ELR (cell line): ENCODE results near the gene PSMC5.
A peak's percentile ranks its signal among the peaks of the same experiment; 100 is the strongest.
"Not testable (repeated sequence)": the region's sequence is repeated elsewhere in the genome, so short reads cannot be mapped to it uniquely, and the experiment has no call there.

ENCODE experiments used
- DNase-seq: peaks from one replicate; pipeline ENCODE4 v3.0.0-alpha.2; 2015; ENCODE audit warnings: low read depth

The PSMC5 gene

DNA sequence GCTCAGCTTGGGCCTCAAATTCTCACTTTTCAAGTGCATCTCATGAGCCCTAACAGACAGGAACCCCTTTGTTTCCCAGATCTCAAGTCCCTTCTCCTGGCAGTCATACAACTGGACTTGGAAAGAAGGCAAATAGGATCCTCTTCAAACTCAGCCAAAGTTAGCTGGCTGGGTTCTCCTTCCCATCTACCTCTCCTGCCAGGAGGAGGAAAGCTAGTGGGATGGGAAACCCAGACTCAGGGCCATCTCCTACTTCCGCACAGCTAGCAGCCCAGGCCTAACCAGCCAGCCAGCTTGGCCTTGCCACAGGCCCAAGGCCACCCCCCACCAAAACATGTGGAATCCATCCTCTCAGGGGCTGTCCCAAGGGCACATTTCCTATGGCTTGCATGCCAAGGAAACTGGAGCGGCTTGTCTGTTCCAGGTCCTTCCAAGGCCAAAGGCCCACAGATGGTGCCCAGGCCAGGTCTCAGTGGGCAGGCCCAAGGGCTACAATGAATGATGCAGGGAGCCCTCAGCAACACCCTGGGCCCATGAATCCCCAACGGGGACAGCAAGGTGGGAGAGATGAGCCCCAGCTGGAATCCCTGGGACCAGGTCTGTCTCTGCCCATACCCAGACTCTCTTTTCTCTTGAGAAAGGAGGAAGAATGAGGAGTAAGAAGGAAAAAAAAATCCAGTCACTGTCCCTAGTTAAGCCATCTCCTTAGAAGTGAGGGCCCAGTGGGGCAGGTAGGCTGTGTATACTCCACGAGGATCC lies 13.5 kb downstream of the PSMC5 start:
- no peak for DNase-seq

DNA sequence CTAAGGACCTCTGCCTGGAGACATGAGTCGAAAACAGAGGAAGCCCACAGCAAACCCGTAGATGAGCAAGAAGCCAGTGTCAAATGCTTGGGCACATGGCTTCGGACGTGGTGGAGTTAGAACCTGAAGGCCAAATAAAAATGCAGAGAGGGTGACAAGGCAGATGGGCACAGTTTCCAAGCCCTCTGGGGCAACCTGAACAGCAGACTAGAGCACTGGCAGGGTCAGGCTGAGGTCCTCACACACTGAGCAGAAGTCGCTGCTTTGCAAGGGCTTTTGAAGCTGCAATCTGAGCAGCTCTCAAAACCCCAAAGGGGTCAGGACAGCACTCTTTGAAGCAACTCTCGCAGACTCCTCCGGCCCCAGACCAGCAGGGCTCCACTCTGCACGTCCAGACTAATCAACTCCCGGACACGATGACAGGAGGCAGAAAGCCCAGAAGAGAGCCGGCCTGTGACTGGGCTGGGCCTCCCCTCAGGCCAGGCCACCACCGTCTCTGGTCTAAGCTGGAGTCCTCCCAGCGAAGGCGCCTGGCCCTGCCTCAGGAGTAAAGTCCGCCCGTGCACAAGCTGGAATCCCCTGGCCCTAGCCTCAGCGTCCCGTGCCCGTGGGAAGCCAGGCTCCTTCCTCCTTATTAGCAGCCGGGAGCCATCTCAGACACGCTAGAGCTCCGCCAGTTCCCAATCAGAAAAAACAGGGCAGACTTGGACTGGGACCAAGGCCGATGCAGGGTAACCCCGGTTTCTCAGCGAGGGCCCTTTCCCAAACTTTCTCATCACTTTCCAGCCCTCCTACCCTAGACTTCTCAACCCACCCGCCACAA lies 14.3 kb downstream of the PSMC5 start:
- DNase-seq = peak; percentile 61

DNA sequence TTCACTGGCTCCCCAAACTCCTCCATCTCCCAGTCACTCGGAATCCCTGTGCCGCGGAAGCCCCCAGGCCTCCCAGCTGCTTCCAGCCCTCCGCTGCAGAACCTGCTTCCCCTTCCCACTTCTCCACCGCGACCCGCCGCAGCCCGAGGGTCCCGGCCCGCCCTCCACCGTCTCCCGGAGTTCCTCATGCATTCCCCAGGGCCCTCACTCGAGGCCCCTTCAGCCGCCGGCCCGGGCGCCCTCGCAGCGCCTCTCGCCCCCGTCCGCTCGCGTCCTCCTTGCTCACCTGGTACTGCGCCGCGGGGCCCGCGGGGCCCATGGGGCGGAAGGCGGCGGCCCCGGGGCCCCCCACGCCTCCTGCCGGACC lies 14.9 kb downstream of the PSMC5 start:
- DNase-seq = no peak

DNA sequence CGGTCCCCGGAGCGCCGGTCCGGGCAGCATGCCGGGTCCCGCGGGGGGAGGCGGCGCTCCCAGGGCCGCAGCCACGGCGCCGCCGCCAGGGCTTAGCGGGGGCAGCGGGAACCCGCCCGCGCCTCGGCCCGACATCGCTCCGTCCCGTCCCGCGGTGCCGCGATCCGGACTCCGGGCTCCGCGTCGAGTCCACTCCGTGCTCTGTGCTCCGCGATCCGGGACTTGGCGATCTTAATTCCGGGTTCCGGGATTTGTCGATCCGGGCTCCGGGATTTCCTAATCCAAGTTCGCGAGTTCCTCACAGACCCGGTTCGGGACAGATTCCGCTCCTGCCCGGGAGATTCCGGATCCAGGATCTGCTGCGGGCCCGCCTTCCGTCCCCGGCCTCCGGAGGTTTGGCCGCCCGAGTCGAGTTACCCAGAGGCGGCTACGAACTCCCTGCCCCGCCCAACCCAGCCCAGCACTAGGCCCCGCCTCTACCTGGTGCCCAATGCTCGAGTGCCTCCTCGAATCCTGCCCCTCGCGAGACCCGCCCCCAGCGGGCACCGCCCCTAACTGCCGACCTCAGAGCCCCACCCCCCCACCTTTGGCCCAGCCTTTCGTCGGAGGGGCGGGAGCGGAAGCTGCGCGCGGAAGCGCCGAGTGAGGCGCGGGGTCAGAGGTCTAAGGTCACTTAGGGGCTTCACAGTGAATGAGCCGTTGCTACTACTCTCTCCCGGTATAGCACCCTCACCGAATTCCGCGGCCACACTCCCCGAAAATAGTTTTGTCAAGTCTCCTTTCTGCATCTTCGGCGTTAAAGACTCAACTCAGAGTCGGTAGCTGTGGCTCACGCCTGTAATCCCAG lies 15.5 kb downstream of the PSMC5 start, which contains the start of gene SMARCD2:
Gene SMARCD2 (minus strand): TSS at position 146 of the 847 bp plus-strand sequence. CDS start 11 bp downstream, at position 135.
- DNase-seq = peak; percentile 100

DNA sequence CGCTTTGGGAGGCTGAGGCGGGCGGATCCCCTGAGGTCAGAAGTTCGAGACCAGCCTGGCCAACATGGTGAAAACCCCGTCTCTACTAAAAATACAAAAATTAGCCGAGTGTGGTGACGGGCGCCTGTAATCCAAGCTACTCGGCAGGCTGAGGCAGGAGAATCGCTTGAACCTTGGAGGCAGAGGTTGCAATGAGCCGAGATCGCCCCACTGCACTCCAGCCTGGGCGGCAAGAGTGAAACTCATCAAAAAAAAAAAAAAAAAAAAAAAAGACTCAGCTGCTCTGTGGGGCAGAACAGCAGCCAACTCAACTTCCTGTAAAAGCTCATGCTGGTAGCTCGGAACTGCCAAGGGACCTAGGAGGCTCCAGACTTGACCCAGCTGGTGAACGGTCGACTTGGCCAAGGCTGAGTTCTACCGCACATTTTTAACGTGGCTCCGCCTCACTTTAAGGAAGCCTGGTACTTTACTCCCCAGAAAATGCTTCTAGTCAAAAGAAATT lies 16.2 kb downstream of the PSMC5 start:
- DNase-seq = peak; percentile 66

DNA sequence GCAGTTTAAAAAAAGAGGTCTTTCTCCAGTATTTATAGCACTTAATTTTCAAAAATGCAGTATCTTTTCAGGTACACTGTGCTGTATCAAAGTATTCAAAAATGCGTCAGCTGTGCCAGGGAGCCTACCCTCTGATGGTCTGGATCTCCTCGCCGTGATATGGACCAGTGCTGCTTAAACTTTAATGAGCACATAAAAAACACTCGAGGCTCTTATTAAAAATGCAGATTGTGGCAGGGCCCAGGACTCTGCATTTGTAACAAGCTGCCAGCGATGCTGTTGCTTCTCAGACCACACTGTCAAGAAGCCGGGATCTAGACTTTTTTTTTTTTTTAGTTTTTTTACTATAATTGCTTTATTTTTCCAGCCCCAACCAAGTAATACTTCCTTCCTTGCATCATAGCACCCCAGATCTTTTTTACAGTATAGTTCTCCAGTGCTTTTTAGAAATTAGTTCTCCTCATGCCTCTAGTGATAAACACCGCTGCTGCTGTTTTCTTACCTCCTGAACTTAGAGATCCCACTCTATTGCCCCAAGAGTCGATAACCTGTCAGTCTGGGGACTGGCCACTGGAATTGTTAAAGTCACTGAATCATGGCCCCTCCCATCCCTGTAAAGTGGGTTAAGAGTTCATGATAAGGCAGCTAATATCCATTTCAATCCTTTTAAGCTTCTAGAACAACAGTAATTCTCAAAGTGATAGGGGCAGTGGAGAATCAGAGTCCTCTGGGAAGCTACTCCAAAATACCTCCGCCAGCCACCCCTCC lies 16.9 kb downstream of the PSMC5 start:
- no peak for DNase-seq

DNA sequence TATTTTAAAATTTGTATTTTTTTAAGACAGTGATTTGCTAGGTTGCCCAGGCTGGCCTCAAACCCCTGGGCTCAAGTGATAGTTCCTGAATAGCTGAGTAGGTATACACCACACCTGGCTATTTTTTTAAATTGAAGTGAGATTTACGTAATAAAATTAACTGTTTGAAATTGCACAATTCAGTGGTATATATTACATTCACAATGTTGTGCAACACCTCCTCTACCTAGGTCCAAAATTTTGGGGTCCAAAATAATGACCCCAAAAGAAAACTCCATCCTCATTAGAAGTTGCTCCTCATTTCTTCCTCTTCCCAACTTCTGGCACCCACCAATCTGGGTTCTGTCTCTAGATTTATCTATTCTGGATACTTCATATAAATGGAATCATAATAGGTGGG lies 18.3 kb downstream of the PSMC5 start:
- no peak for DNase-seq

DNA sequence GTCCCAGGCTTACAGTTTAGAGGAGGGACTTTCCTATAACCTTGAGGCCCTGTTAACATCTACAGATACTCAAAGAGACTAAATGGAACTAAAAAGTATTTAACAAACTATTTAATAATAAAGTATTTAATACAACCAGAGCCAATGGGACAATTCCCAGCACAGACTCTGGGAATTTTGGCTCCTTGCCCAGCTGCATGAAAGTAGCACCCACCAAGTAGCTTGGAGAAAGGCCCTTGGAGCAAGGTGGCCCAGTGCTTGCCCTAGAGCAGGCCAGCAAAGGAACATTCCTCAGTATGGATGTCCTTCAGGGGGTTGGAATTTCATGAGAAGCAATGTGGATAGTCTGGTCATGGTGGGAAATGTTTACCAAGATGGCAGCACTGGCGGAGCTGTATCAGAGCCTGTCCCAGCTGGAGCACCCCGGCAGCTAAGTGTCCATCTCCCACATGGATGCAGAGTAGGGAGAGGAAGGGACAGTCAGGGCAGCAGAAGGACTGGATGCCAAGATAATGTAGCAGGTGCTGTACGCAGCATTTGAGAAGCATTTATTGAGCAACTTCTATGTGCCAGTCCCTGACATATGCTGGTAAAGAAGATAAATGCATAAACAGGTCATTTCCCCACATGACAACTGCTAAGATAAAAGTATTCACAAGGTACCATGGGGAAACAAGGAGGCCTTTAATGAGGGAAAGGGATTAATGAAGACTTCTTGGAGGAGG lies 20.5 kb downstream of the PSMC5 start:
- no peak for DNase-seq

DNA sequence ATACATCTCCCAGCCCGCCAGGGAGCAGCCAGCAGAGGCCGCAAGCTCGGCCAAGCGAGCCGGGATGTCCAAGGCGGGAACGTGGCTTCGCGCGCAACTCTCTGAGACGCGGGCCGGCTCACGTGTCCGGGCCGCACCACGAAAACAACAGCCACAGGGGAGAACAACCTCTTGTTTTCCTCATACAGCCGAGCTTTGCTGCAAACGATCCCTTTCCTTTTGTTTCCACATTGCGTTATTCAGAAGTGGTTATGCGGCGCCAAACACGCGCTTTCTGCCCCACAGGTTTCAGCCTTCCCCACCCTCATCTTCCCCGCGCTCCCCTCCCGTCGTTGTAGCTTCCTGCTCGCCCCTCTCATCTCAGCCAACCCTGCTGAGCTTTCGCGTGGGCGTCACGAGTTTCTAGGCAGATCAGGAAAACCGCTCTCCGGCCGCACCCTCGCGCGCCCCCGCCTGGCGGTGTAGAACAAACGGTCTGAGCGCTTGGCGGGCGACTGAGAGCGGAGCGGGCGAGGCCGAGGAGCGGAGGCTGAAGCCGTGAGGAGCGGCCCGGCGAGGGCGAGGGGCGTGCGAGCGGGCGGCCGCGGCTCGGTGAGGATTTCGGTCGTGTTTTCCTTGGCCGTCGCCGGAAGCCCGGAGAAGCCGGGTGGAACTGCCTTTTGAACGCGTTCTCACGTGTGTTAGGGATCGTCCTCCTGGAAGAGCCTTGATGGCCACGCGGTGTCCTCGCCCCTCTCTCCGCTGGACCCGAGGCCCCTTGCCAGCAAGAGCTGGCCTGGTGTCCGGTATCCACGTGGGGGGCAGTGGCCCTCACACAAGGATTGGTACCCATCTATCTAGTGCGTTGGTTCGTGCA lies 21.8 kb downstream of the PSMC5 start:
- peak; percentile 80 for DNase-seq

DNA sequence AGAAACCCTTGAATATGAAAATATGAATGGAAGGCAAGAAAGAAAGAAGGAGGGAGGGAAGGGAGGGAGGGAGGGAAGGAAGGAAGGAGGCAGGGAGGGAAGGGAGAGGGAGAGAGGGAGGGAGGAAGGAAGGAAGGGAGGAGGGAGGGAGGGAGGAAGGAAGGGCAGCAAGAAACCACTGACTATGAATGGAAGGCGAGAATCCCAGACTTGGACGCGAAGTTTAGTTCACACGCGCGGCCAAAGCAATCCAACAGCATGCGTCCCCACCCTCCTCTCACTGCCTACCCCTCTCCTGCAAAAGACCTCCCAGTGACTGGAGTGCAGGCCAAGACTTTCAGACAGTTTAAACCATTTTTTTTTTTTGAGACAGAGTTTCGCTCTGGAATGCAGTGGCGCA lies 23.2 kb downstream of the PSMC5 start:
- no peak for DNase-seq

DNA sequence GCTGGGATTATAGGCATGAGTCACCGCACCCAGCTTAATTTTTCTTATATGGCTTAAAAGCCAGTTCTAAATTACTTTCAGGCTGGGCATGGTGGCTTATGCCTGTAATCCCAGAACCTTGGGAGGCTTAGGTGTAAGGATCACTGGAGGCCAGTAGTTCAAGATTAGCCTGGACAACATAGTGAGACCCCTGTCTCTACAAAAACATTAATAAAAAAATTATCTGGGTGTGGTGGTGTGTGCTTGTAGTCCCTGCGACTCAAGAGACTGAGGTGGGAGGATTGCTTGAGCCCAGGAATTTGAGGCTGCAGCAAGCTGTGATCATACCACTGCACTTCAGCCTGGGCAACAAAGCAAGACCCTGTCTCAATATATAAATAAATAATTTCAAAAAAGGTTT lies 26.0 kb downstream of the PSMC5 start:
- no peak for DNase-seq

DNA sequence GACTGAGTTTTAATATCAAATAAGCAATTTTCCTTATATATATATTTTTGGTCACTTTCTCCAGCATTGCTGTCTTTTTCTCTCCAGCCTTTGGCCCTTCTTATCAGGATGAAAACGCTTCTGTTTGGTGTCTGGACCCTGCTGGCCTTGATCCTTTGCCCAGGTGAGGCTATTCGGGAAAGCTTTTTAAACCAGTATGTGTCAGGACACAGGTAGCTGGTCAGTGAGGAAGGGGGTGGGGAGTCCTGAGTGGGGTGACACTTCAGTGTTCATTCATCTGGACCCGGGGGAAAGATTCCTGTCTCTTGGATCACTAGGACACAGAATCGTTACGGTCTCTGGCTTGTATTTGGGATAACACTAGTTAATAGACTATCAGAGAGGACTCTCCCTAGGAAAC lies 27.5 kb downstream of the PSMC5 start:
- no peak for DNase-seq

DNA sequence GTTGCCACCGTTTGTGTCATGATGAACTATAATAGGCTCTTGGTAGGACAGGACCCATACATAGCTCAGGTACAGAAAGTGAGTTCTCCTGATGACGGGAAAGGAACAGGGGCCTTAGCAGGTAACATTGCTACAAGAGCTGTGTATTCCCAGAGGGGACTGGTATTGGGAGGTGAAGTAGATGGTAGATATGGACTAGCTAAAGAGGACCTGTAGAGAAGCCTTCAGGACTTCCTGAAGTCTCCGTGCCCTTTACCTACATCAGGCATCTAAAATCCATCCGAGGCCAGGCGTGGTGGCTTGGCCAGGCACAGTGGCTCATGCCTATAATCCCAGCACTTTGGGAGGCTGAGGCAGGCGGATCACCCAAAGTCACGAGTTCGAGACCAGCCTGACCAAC lies 28.0 kb downstream of the PSMC5 start:
- DNase-seq = no peak

DNA sequence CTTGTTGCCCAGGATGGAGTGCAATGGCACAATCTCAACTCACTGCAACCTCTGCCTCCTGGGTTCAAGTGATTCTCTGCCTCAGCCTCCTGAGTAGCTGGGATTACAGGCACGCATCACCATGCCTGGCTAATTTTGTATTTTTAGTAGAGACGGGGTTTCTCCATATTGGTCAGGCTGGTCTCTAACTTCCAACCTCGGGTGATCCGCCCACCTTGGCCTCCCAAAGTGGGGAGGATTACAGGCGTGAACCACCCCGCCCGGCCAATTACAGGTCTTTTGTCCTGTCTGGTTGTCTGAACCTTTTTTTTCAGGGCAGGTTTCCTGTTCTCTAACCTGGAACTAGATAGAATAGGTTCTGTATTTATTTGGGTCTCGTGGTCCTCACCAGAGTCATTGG lies 29.2 kb downstream of the PSMC5 start:
- not testable (repeated sequence) for DNase-seq

DNA sequence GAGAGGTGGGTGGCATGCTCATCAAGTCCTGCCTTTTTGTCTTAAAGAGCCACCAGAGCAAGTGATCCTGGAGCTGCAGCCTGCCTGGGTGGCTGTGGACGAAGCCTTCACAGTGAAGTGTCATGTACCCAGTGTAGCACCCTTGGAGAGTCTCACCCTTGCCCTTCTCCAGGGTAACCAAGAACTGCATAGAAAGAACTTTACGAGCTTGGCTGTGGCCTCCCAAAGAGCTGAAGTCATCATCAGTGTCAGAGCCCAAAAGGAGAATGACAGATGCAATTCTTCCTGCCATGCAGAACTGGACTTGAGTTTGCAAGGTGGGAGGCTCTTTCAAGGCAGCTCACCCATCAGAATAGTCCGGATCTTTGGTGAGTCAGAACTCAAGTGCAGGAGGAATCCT lies 32.0 kb downstream of the PSMC5 start:
- DNase-seq = no peak

DNA sequence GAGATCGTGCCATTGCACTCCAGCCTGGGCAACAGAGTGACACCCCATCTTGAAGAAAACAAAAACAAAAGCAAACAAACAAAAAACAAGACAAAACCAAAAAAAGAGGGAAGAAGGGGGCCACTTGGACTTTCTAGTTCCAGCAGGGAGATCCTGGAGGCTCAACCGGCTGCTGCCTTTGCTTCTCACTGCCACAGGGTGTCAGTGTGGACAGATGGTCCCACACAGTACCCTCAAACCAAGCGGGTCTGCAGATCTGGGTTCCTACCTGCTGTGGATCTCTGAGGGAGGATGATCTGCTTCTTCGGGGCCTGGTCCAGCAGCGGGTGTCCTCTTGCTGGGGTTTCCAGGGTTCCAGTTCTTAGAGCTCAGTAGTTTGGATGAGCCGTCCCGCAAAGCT lies 39.4 kb downstream of the PSMC5 start:
- DNase-seq = not testable (repeated sequence)

DNA sequence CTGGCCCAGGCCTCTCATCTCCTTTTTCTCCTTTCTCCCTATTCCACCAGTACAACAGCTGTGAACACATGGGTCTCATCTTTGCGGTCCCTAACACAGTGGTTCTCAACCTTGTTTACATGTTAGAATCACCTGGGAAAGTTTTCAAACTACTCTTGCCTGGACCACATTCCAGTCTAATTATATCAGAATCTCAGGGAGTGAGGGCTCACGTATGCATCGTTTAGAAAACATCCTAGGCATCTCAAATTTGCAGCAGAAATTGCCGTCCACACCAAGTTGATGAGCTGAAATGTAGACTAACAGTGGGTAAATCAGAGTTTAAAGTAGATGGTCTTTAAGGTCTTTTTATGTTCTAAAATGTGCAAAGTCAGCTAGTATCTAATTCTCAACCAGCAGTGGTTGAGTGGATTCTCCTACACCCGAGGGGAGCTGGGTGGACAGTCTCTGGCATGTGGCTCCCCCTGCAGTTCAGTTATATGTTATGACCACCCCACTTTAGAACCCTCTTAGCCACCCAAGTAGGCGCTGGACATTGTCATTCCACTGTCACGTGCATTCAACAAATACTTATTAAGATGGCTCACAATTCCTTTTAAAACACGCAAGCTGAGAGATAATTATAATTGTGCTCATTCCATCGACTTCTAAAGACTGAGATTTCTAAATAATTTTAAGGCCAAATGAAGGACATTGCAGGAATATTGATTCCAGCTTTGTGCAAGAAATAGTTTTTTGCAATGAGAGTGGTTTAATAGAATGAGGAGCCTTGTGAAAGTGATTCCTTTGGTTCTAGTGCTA lies 42.5 kb downstream of the PSMC5 start:
- DNase-seq = peak; percentile 39

DNA sequence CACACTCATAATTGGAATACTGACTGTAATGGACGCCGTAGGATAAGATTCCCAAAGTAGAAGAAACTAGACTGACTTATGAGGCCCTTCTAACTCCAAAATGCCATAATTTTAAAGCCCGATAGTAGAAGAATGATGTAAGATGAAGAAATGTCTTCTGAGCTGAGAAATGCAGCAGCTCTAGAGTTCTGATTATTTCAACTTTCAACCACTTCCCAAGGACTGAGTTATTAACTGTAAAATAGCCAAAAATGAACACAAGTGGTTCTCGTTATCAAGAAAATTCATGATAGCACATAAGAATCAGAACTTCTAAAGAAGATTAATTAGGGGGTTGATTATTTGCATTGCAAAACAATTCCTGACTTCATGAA lies 43.0 kb downstream of the PSMC5 start:
- DNase-seq = not testable (repeated sequence)
